ENCODE measurements around the gene EXOC6B. TPM values are rescaled to one million over a fixed set of nuclear protein-coding genes. Genes with fewer than 3 reads are reported as not detected.

The EXOC6B gene
- polyA plus RNA-seq, 2 of the 4 experiments (the other 2 are of a cell fraction): 15.5 to 24.7 TPM

GRCh38 chr2:72629062-72629461 lies 196.8 kb downstream of the EXOC6B start:
- Histone ChIP-seq H3K4me1 (peaks cover 28% of the 10 kb centered on the region), H3K4me3 (no peak overlapping the region), H3K4me2 (no peak overlapping the region), H3K9me3 (no peaks in the 10 kb centered on the region), H3K27ac (no peak overlapping the region)
- FAIRE-seq: peak; percentile 18
- CTCF ChIA-PET: no interaction called here
- POLR2A ChIA-PET: no interaction called here
- no peak for ATAC-seq
- TF ChIP-seq POLR2A (IDR thresholded peaks at IDR 0.05; ENCODE audit: low read length): no peak
- TF ChIP-seq HOXB13 (CRISPR knock-in tag; IDR thresholded peaks at IDR 0.05; ENCODE audit: low read depth): no peak
- no peak for TF ChIP-seq USF2 (IDR thresholded peaks at IDR 0.05)
- no peak for TF ChIP-seq REST (IDR thresholded peaks at IDR 0.05)
- TF ChIP-seq ZSCAN20 (CRISPR knock-in tag; IDR thresholded peaks at IDR 0.05): no peak
- no peak for TF ChIP-seq FOSL2 (IDR thresholded peaks at IDR 0.05)
- no peak for TF ChIP-seq FOSL2 (CRISPR knock-in tag; IDR thresholded peaks at IDR 0.05)
- no peak for TF ChIP-seq SREBF2 (IDR thresholded peaks at IDR 0.05)
- TF ChIP-seq HEYL (CRISPR knock-in tag; IDR thresholded peaks at IDR 0.05): no peak
- TF ChIP-seq RFX5 (IDR thresholded peaks at IDR 0.05): no peak
- TF ChIP-seq KDM5A (IDR thresholded peaks at IDR 0.05): no peak
- TF ChIP-seq HMGXB4 (CRISPR knock-in tag; IDR thresholded peaks at IDR 0.05; ENCODE audit: borderline replicate concordance): no peak
- TF ChIP-seq RARB (CRISPR knock-in tag; IDR thresholded peaks at IDR 0.05): no peak
- no peak for TF ChIP-seq BCL3 (IDR thresholded peaks at IDR 0.05)
- TF ChIP-seq POLR2AphosphoS2 (conservative IDR thresholded peaks at IDR 0.05; ENCODE audit: low read length): no peak
- TF ChIP-seq EHF (CRISPR knock-in tag; IDR thresholded peaks at IDR 0.05): no peak
- WGBS (ENCODE audit: missing lambda C conversion rate): 92% methylated on average over 1 of the region's 1 CpG
- no peak for DNase-seq (ENCODE audit: low read depth in 1 of 2, low spot score in 1 of 2)

- Histone ChIP-seq H3K27ac (no peak overlapping the region), H3K4me3 (no peak overlapping the region), H3K4me1 (peaks cover 25% of the 10 kb centered on the region), H3K9me3 (no peaks in the 10 kb centered on the region), H3K4me2 (no peak overlapping the region)
- FAIRE-seq (no peak), ATAC-seq (no peak), DNase-seq (ENCODE audit: low read depth in 1 of 2, low spot score in 1 of 2) (no peak)
- TF ChIP-seq ESRRA (IDR thresholded peaks at IDR 0.05; ENCODE audit: borderline replicate concordance, low read length) (no peak), EP300 (IDR thresholded peaks at IDR 0.05) (no peak), RARB (CRISPR knock-in tag; IDR thresholded peaks at IDR 0.05) (no peak), TP53 (CRISPR knock-in tag; IDR thresholded peaks at IDR 0.05) (no peak), FOXS1 (CRISPR knock-in tag; IDR thresholded peaks at IDR 0.05) (no peak), CHD2 (IDR thresholded peaks at IDR 0.05; ENCODE audit: low read length, partially characterized antibody) (no peak), HOXB5 (CRISPR knock-in tag; IDR thresholded peaks at IDR 0.05) (no peak)
- ChIA-PET POLR2A (no interaction called here), CTCF (interaction anchor here (0.8 kb wide), 1 partner anchor 13 kb away, joined by 3 read pairs; no protein-coding TSS in a partner anchor)
- 93% methylated on average over 1 of the region's 1 CpG for WGBS (ENCODE audit: missing lambda C conversion rate)
Measured at GRCh38 chr2:72627083-72627482, 198.8 kb downstream of the EXOC6B start.
